Upper lobe of right lung (tissue), 1 donor: Measurements from ENCODE around the gene COPZ1. TPM values are rescaled to one million over a fixed set of nuclear protein-coding genes. Genes with fewer than 3 reads are reported as not detected.
A peak's percentile ranks its signal among the peaks of the same experiment; 100 is the strongest.

Experiments
- ATAC-seq: fragments of 200-7000 bp; cut with Tn5 transposase; one replicate; pipeline ENCODE4 v1.9.1; 2020; ENCODE audit warnings: mild to moderate bottlenecking, moderate library complexity
- DNase-seq: peaks from one replicate; pipeline ENCODE4 v3.0.0-alpha.2; 2020
- H3K27ac ChIP-seq: fragments of 200-600 bp; one replicate; pipeline ENCODE4 v1.8.0; 2022
- H3K27me3 ChIP-seq: fragments of 200-600 bp; one replicate; pipeline ENCODE4 v1.8.0; 2022; ENCODE audit warnings: mild to moderate bottlenecking
- H3K36me3 ChIP-seq: fragments of 200-600 bp; one replicate; pipeline ENCODE4 v1.8.0; 2022
- H3K4me1 ChIP-seq: fragments of 200-600 bp; one replicate; pipeline ENCODE4 v1.8.0; 2022
- H3K4me3 ChIP-seq: fragments of 200-600 bp; one replicate; pipeline ENCODE4 v1.8.0; 2022; ENCODE audit warnings: mild to moderate bottlenecking
- H3K9me3 ChIP-seq: fragments of 200-600 bp; one replicate; pipeline ENCODE4 v1.8.0; 2022
- CTCF ChIP-seq: fragments of 200-600 bp; IDR thresholded peaks from one replicate; pipeline ENCODE4 v1.8.0; 2022; ENCODE audit warnings: antibody characterized with exemption
- intact Hi-C: fragments of 100-400 bp; cut with DNase I; formaldehyde crosslinking; loops from one replicate; pipeline ENCODE4 v1.11.0; 2022
- microRNA-seq: library from miRNA; unstranded; fragments of <30 nt; microRNA quantifications from one replicate; pipeline ENCODE4 v1.2.0, GENCODE V29; 2020; ENCODE audit warnings: borderline microRNAs expressed
- total RNA-seq: library from RNA; stranded (reverse); fragmentation: NEBNext Ultra II Directional; extraction: Animal tissue kit (Norgen Biotek cat#: 25700); gene quantifications from one replicate; pipeline ENCODE4 v1.2.1, GENCODE V29; 2021
- donor health status: DM: no; HTN: yes; CAD: no; lungs with severe emphysema.

COPZ1 gene
- total RNA-seq, 1 donor from 2014 or later: 125 TPM

- intact Hi-C loops: no loop called here
- no peak overlapping the region for H3K4me3 ChIP-seq
- no peak overlapping the region for H3K27ac ChIP-seq
- DNase-seq (no peak), ATAC-seq (no peak)
- TF ChIP-seq CTCF: no peak
- H3K9me3 ChIP-seq: no peaks in the 10 kb centered on the region
- H3K27me3 ChIP-seq: no peaks in the 10 kb centered on the region
- H3K4me1 ChIP-seq: no peaks in the 10 kb centered on the region
- peaks cover 100% of the 10 kb centered on the region for H3K36me3 ChIP-seq
Observed at GRCh38 chr12:54401119-54401518, 76.2 kb downstream of the COPZ1 start.

Small RNA genes lying within 50 kb of the gene (microRNA-seq; reads per million reads assigned to microRNA genes)
- gene MIR148B: 269 reads per million, percentile 74 among the genes with 10 or more reads in this experiment

Other genes with a start within 250 kb of the COPZ1 start
- 22.7 TPM for gene SMUG1, start 136.1 kb upstream of the COPZ1 start, total RNA-seq
- gene CBX5, start 45.0 kb upstream of the COPZ1 start, total RNA-seq: 52.3 TPM
- gene HNRNPA1, start 44.4 kb upstream of the COPZ1 start, total RNA-seq: 498 TPM
- 7.5 TPM for gene NFE2, start 24.1 kb upstream of the COPZ1 start, total RNA-seq
- 0.96 TPM for gene GPR84, start 39.4 kb downstream of the COPZ1 start, total RNA-seq
- 26.6 TPM for gene ZNF385A, start 59.6 kb downstream of the COPZ1 start, total RNA-seq
- 102 TPM for gene ITGA5, start 94.1 kb downstream of the COPZ1 start, total RNA-seq
- gene GTSF1, start 148.5 kb downstream of the COPZ1 start, total RNA-seq: 2.1 TPM
- gene NCKAP1L, start 172.6 kb downstream of the COPZ1 start, total RNA-seq: 59.5 TPM
- 6.1 TPM for gene PDE1B, start 224.5 kb downstream of the COPZ1 start, total RNA-seq